Measurements from ENCODE around the gene USP17L22. TPM values are rescaled to one million over a fixed set of nuclear protein-coding genes. Genes with fewer than 3 reads are reported as not detected.

Gene USP17L22, protein sequence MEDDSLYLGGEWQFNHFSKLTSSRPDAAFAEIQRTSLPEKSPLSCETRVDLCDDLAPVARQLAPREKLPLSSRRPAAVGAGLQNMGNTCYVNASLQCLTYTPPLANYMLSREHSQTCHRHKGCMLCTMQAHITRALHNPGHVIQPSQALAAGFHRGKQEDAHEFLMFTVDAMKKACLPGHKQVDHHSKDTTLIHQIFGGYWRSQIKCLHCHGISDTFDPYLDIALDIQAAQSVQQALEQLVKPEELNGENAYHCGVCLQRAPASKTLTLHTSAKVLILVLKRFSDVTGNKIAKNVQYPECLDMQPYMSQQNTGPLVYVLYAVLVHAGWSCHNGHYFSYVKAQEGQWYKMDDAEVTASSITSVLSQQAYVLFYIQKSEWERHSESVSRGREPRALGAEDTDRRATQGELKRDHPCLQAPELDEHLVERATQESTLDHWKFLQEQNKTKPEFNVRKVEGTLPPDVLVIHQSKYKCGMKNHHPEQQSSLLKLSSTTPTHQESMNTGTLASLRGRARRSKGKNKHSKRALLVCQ
- total RNA-seq: not detected in 2 replicates

GRCh38 chr4:9267319-9267718 is at the start of gene USP17L22:
USP17L22 (plus strand) TSS chr4:9267619; CDS start chr4:9267619, 0 bp downstream.

DNA sequence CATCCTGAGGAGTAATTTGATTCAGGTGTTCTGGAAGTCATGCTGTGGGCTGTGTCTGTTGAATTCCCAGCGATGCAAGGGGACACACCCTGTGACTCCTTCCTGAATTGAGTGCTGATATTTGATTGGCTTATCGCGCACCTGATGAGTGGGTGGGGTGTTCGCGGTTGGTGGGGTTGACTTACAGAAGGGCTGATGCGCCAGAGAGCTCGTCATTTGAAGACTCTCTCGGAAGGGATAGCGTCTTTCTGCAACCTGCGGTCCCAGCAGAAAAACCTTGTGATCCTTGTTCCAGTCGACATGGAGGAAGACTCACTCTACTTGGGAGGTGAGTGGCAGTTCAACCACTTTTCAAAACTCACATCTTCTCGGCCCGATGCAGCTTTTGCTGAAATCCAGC is 47.6 kb upstream of the USP17L22 start, which contains the start of gene USP17L12:
Gene USP17L12 (plus strand): TSS at position 301 of the 400 bp plus-strand sequence. CDS start 0 bp downstream, at position 301.

GRCh38 chr4:9224596-9224995 is 42.8 kb upstream of the USP17L22 start, which contains the start of gene USP17L13:
USP17L13 (plus strand) TSS chr4:9224896; CDS start chr4:9224896, 0 bp downstream.

GRCh38 chr4:9234085-9234484 is 33.3 kb upstream of the USP17L22 start, which contains the start of gene USP17L15:
USP17L15 (plus strand) TSS chr4:9234385; CDS start chr4:9234385, 0 bp downstream.

DNA sequence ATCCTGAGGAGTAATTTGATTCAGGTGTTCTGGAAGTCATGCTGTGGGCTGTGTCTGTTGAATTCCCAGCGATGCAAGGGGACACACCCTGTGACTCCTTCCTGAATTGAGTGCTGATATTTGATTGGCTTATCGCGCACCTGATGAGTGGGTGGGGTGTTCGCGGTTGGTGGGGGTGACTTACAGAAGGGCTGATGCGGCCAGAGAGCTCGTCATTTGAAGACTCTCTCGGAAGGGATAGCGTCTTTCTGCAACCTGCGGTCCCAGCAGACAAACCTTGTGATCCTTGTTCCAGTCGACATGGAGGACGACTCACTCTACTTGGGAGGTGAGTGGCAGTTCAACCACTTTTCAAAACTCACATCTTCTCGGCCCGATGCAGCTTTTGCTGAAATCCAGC is 23.8 kb upstream of the USP17L22 start, which contains the start of gene USP17L17:
Gene USP17L17 (plus strand): TSS at position 301 of the 400 bp plus-strand sequence. CDS start 0 bp downstream, at position 301.

DNA sequence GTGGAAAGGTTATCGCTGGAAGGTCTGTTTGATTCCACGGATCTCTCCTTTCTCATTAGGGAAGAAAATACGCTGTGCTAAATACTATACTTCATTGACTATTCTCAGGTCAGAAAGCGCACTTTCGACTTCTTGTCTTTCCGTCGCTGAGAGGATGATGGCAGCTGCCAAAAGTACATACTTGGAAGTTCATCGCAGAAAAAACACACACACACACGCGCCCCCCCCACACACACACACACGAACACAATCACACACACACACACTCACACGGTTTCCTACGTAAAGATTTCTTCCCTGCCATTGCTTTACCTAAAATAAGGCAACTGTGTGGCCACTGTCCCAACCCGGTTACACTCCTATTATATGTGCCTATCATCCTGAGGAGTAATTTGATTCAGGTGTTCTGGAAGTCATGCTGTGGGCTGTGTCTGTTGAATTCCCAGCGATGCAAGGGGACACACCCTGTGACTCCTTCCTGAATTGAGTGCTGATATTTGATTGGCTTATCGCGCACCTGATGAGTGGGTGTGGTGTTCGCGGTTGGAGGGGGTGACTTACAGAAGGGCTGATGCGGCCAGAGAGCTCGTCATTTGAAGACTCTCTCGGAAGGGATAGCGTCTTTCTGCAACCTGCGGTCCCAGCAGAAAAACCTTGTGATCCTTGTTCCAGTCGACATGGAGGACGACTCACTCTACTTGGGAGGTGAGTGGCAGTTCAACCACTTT is 19.3 kb upstream of the USP17L22 start, which contains the start of gene USP17L18:
Gene USP17L18 (plus strand): TSS at position 678 of the 728 bp plus-strand sequence. CDS start 0 bp downstream, at position 678.

GRCh38 chr4:9253078-9253477 is 14.3 kb upstream of the USP17L22 start, which contains the start of gene USP17L19:
USP17L19 (plus strand) TSS chr4:9253378; CDS start chr4:9253378, 0 bp downstream.

DNA sequence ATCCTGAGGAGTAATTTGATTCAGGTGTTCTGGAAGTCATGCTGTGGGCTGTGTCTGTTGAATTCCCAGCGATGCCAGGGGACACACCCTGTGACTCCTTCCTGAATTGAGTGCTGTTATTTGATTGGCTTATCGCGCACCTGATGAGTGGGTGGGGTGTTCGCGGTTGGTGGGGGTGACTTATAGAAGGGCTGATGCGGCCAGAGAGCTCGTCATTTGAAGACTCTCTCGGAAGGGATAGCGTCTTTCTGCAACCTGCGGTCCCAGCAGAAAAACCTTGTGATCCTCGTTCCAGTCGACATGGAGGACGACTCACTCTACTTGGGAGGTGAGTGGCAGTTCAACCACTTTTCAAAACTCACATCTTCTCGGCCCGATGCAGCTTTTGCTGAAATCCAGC is 9.6 kb upstream of the USP17L22 start, which contains the start of gene USP17L20:
Gene USP17L20 (plus strand): TSS at position 301 of the 400 bp plus-strand sequence. CDS start 0 bp downstream, at position 301.

GRCh38 chr4:9262572-9262971 is 4.8 kb upstream of the USP17L22 start, which contains the start of gene USP17L21:
USP17L21 (plus strand) TSS chr4:9262872; CDS start chr4:9262872, 0 bp downstream.

Other genes starting within 250 kb of the USP17L22 start
- not detected in 2 replicates for gene FAM90A26, start 97.2 kb upstream of the USP17L22 start, total RNA-seq
- not detected in 2 replicates for gene USP17L10, start 57.0 kb upstream of the USP17L22 start, total RNA-seq
- gene USP17L11, start 52.2 kb upstream of the USP17L22 start, total RNA-seq: not detected in 2 replicates
- gene USP17L12, start 47.5 kb upstream of the USP17L22 start, total RNA-seq: not detected in 2 replicates
- gene USP17L13, start 42.7 kb upstream of the USP17L22 start, total RNA-seq: not detected in 2 replicates
- gene USP17L15, start 33.2 kb upstream of the USP17L22 start, total RNA-seq: not detected in 2 replicates
- not detected in 2 replicates for gene USP17L17, start 23.7 kb upstream of the USP17L22 start, total RNA-seq
- gene USP17L18, start 19.0 kb upstream of the USP17L22 start, total RNA-seq: not detected in 2 replicates
- not detected in 2 replicates for gene USP17L19, start 14.2 kb upstream of the USP17L22 start, total RNA-seq
- gene USP17L20, start 9.5 kb upstream of the USP17L22 start, total RNA-seq: not detected in 2 replicates
- gene USP17L21, start 4.7 kb upstream of the USP17L22 start, total RNA-seq: not detected in 2 replicates
- gene USP17L24, start 57.5 kb downstream of the USP17L22 start, total RNA-seq: not detected in 2 replicates
- not detected in 2 replicates for gene USP17L25, start 62.3 kb downstream of the USP17L22 start, total RNA-seq
- not detected in 2 replicates for gene USP17L26, start 67.0 kb downstream of the USP17L22 start, total RNA-seq
- gene USP17L5, start 71.8 kb downstream of the USP17L22 start, total RNA-seq: not detected in 2 replicates
- not detected in 2 replicates for gene USP17L27, start 76.5 kb downstream of the USP17L22 start, total RNA-seq
- not detected in 2 replicates for gene USP17L28, start 81.3 kb downstream of the USP17L22 start, total RNA-seq
- not detected in 2 replicates for gene USP17L29, start 86.0 kb downstream of the USP17L22 start, total RNA-seq
- not detected in 2 replicates for gene USP17L30, start 95.5 kb downstream of the USP17L22 start, total RNA-seq
- gene DEFB131A, start 176.8 kb downstream of the USP17L22 start, total RNA-seq: not detected in 2 replicates